B cell (primary cell): ENCODE results near the gene LCE3E. TPM values are rescaled to one million over a fixed set of nuclear protein-coding genes. Genes with fewer than 3 reads are reported as not detected.
"Not testable (repeated sequence)": the region's sequence is repeated elsewhere in the genome, so short reads cannot be mapped to it uniquely, and the experiment has no call there.

ENCODE experiments used
- ATAC-seq: fragments of 200-7000 bp; cut with Tn5 transposase; one replicate; pipeline ENCODE4 v1.10.0; 2021; ENCODE audit warnings: low read depth, mild to moderate bottlenecking, moderate number of reproducible peaks, moderate library complexity
- CTCF ChIA-PET: fragments of 350-600 bp; sonication (Branson Sonifier 250); formaldehyde crosslinking; loops from one replicate; lab custom pipeline; 2021; ENCODE audit warnings: antibody characterized with exemption, inconsistent platforms; lab: Charles Lee
- POLR2A ChIA-PET: fragments of 350-600 bp; sonication (Branson Sonifier 250); formaldehyde crosslinking; loops from one replicate; lab custom pipeline; 2021; ENCODE audit warnings: antibody characterized with exemption; lab: Charles Lee
- DNase-seq: peaks from one replicate; pipeline ENCODE4 v3.0.0; 2013
- H2AFZ ChIP-seq: 2 replicates; pipeline ENCODE4 v1.6.1; 2012; ENCODE audit warnings: mild to moderate bottlenecking, low read depth, low read length; ENCODE audit not compliant: insufficient read depth, poor library complexity, severe bottlenecking
- H3K27ac ChIP-seq, 2 donors: 1 replicate in 1 of 2; 2 replicates in 1 of 2; pipeline ENCODE4 v1.5.1; 2012 to 2013; ENCODE audit warnings: low read length in 2 of 2, mild to moderate bottlenecking in 2 of 2, moderate library complexity in 1 of 2
- H3K27me3 ChIP-seq, 4 experiments: fragments of 200-600 bp in 1 of 4; sonication (generic) in 1 of 4; replicated peaks in 1 of 4; 1 replicate in 2 of 4; 2 replicates in 2 of 4; pipeline versions ENCODE4 v1.6.1 to v1.7.0; 2013 to 2016; ENCODE audit warnings: low read length in 3 of 4, mild to moderate bottlenecking in 2 of 4, mixed read lengths in 1 of 4, moderate library complexity in 1 of 4; ENCODE audit not compliant: insufficient read depth in 4 of 4, control insufficient read depth in 3 of 4; ENCODE audit errors: control extremely low read depth in 1 of 4
- H3K36me3 ChIP-seq, 2 experiments: replicated peaks in 1 of 2; 1 replicate in 1 of 2; 2 replicates in 1 of 2; pipeline versions ENCODE4 v1.6.1 to v1.7.1; 2013; ENCODE audit warnings: low read length in 1 of 2; ENCODE audit not compliant: insufficient read depth in 2 of 2, control insufficient read depth in 1 of 2; ENCODE audit errors: control extremely low read depth in 1 of 2, extremely low read depth in 1 of 2
- H3K4me1 ChIP-seq, 2 donors: fragments of 200-600 bp in 1 of 2; sonication (generic) in 1 of 2; 1 replicate in 1 of 2; 2 replicates in 1 of 2; pipeline versions ENCODE4 v1.5.1 to v1.6.1; 2013 to 2017; ENCODE audit warnings: low read length in 2 of 2; ENCODE audit not compliant: control insufficient read depth in 2 of 2, insufficient read depth in 2 of 2
- H3K4me2 ChIP-seq: replicated peaks from 2 replicates; pipeline ENCODE3; 2012; ENCODE audit warnings: mild to moderate bottlenecking, low read depth, low read length; ENCODE audit not compliant: poor library complexity, severe bottlenecking
- H3K4me3 ChIP-seq, 5 experiments: fragments of 200-600 bp in 1 of 5; sonication (generic) in 1 of 5; 1 replicate in 3 of 5; 2 replicates in 2 of 5; pipeline versions ENCODE4 v1.5.1 to v1.7.0; 2011 to 2016; ENCODE audit warnings: low read length in 4 of 5, mild to moderate bottlenecking in 4 of 5, low read depth in 2 of 5, control low read depth in 1 of 5, moderate library complexity in 1 of 5; ENCODE audit not compliant: insufficient read depth in 1 of 5; ENCODE audit errors: control extremely low read depth in 1 of 5, extremely low read depth in 1 of 5
- H3K79me2 ChIP-seq: fragments of 200-600 bp; sonication (generic); one replicate; pipeline ENCODE4 v1.6.0; 2016; ENCODE audit warnings: low read length; ENCODE audit not compliant: control insufficient read depth, insufficient read depth
- H3K9ac ChIP-seq: fragments of 200-600 bp; sonication (generic); 2 replicates; pipeline ENCODE4 v1.6.1; 2017; ENCODE audit warnings: mild to moderate bottlenecking, low read length, moderate library complexity
- H3K9me3 ChIP-seq, 3 donors: one replicate each; pipeline versions ENCODE4 v1.6.1 to v1.7.1; 2013; ENCODE audit warnings: low read length in 2 of 3; ENCODE audit not compliant: control insufficient read depth in 2 of 3, insufficient read depth in 1 of 3; ENCODE audit errors: control extremely low read depth in 1 of 3
- H4K20me1 ChIP-seq: 2 replicates; pipeline ENCODE4 v1.6.0; 2012; ENCODE audit warnings: mild to moderate bottlenecking, low read length; ENCODE audit not compliant: insufficient read depth, control insufficient read depth, poor library complexity, severe bottlenecking
- H3K27ac Mint-ChIP-seq: one replicate; pipeline ENCODE4 v1.8.0; 2021; ENCODE audit warnings: mixed read lengths
- H3K27me3 Mint-ChIP-seq: one replicate; pipeline ENCODE4 v1.8.0; 2021; ENCODE audit warnings: mixed read lengths
- H3K4me1 Mint-ChIP-seq: one replicate; pipeline ENCODE4 v1.8.0; 2021; ENCODE audit warnings: mixed read lengths
- H3K4me3 Mint-ChIP-seq: one replicate; pipeline ENCODE4 v1.8.0; 2021; ENCODE audit warnings: mixed read lengths
- H3K9me3 Mint-ChIP-seq: one replicate; pipeline ENCODE4 v1.8.0; 2022; ENCODE audit warnings: mixed read lengths; ENCODE audit not compliant: insufficient read depth
- CTCF ChIP-seq: fragments of 200-600 bp; IDR thresholded peaks from one replicate; pipeline ENCODE4 v1.8.0; 2022; ENCODE audit warnings: antibody characterized with exemption, mild to moderate bottlenecking
- EZH2 ChIP-seq: IDR thresholded peaks from 2 replicates; pipeline ENCODE4 v1.6.1; 2012; ENCODE audit warnings: borderline replicate concordance, low read depth, mild to moderate bottlenecking, moderate library complexity, low read length; ENCODE audit not compliant: insufficient read depth, poor library complexity, severe bottlenecking
- WGBS: methylation state at CpG from one replicate; pipeline ENCODE4 v1.1.5; 2013; ENCODE audit warnings: missing lambda C conversion rate; ENCODE audit not compliant: insufficient coverage; 5-methylcytosine and 5-hydroxymethylcytosine counted together
- intact Hi-C: fragments of 100-400 bp; cut with micrococcal nuclease; formaldehyde crosslinking; loops from one replicate; pipeline ENCODE4 v1.10.0; 2022
- polyA plus RNA-seq: library from polyadenylated mRNA; depleted of rRNA; stranded (reverse); fragments of >200 nt; gene quantifications from 2 replicates; pipeline ENCODE4 v1.2.3, GENCODE V29; 2012
- total RNA-seq, 2 donors: library from RNA; stranded (reverse); fragments of 120-200 nt in 1 of 2; gene quantifications; 1 replicate in 1 of 2; 2 replicates in 1 of 2; pipeline versions ENCODE4 v1.2.3 to v1.2.4, GENCODE V29; 2013 to 2022

LCE3E gene
- total and polyA plus RNA-seq, 2 donors (not counting 1 experiment from before 2014, with no cell fraction given) = not detected

- no peak overlapping the region for H3K27ac Mint-ChIP-seq
- H3K4me1 ChIP-seq = no peaks in the 10 kb centered on the region
- ChIA-PET CTCF (no interaction called here), POLR2A (no interaction called here)
- H3K27me3 Mint-ChIP-seq = peaks cover 3% of the 10 kb centered on the region
- no peaks in the 10 kb centered on the region for H4K20me1 ChIP-seq
- no peaks in the 10 kb centered on the region for H3K4me1 Mint-ChIP-seq
- peaks cover 0 to 8% (median 0%) of the 10 kb centered on the region in 3 donors for H3K9me3 ChIP-seq
- no CpG with 5 or more reads among the region's 2 CpGs for WGBS
- H3K9me3 Mint-ChIP-seq = peaks cover 7% of the 10 kb centered on the region
- no peaks in the 10 kb centered on the region for H3K79me2 ChIP-seq
- H3K9ac ChIP-seq = no peak overlapping the region
- H3K27me3 ChIP-seq = no peaks in the 10 kb centered on the region
- no peak overlapping the region for H3K4me3 ChIP-seq
- H3K4me2 ChIP-seq = no peak overlapping the region
- no peaks in the 10 kb centered on the region for H3K36me3 ChIP-seq
- no peak overlapping the region for H3K4me3 Mint-ChIP-seq
- ATAC-seq = no peak
- H3K27ac ChIP-seq = no peak overlapping the region
- H2AFZ ChIP-seq = no peak overlapping the region
- no peak for DNase-seq
- no peak for TF ChIP-seq CTCF
- no peak for TF ChIP-seq EZH2
- intact Hi-C loops = no loop called here
Observed at GRCh38 chr1:152565115-152565514, 1.5 kb downstream of the LCE3E start.

GRCh38 chr1:152548358-152548757, 18.2 kb downstream of the LCE3E start:
- CTCF ChIA-PET, intact Hi-C loops: not testable (repeated sequence)
- WGBS = no CpG with 5 or more reads among the region's 1 CpG

More at GRCh38 chr1:152548358-152548757, 18.2 kb downstream of the LCE3E start:
- ATAC-seq, H4K20me1 ChIP-seq, H3K4me3 Mint-ChIP-seq, H3K27ac Mint-ChIP-seq, H3K79me2 ChIP-seq, H3K4me2 ChIP-seq, H3K27ac ChIP-seq, H3K4me1 Mint-ChIP-seq, H3K27me3 ChIP-seq, H3K4me1 ChIP-seq, H2AFZ ChIP-seq, DNase-seq, H3K36me3 ChIP-seq, H3K9ac ChIP-seq, H3K9me3 Mint-ChIP-seq, POLR2A ChIA-PET, H3K4me3 ChIP-seq, H3K9me3 ChIP-seq: not testable (repeated sequence)
- peaks cover 11% of the 10 kb centered on the region for H3K27me3 Mint-ChIP-seq
